ENCODE data around the gene USP46.

USP46 gene

DNA sequence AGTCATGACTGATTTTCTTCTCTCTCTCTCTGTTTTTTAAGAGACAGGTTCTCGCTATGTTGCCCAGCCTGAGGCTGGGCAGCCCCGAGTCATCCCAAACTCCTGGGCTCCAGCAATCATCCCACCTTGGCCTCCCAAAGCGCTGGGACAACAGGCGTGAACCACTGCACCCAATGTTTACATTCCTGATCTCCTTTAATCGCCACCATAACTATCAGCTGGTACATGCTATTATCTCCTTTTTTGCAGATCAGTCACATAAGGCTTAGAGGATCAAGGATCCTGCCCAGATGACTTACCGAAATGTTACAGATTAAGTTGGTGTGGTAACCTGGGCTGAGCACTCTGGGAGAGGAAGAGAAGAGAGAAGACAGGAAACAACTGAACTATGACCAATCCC lies 1.5 kb upstream of the USP46 start:
- peak; percentile 76 for DNase-seq
- H3K79me2 ChIP-seq (ENCODE audit: control insufficient read depth, insufficient read depth, low read length) = peaks cover 23% of the 10 kb centered on the region
- peaks cover 5% of the 10 kb centered on the region for H3K4me1 ChIP-seq (ENCODE audit: control insufficient read depth, low read depth, low read length)
- no peaks in the 10 kb centered on the region for H3K36me3 ChIP-seq (ENCODE audit: control insufficient read depth, insufficient read depth, low read length)
- H3K4me2 ChIP-seq (ENCODE audit: low read length) = no peak overlapping the region
- no peak overlapping the region for H4K8ac ChIP-seq (ENCODE audit: low read depth, low read length)
- no peak overlapping the region for H2BK5ac ChIP-seq (ENCODE audit: low read length)
- H3K18ac ChIP-seq (ENCODE audit: low read length) = no peak overlapping the region
- H2BK15ac ChIP-seq (replicated peaks; ENCODE audit: low read depth) = no peak overlapping the region
- no peak overlapping the region for H2BK120ac ChIP-seq (ENCODE audit: low read depth, low read length)
- H3K27ac ChIP-seq (ENCODE audit: low read depth, low read length) = no peak overlapping the region
- H2AK5ac ChIP-seq (ENCODE audit: low read length) = no peak overlapping the region
- no peaks in the 10 kb centered on the region for H3K27me3 ChIP-seq (ENCODE audit: insufficient read depth, low read length, poor library complexity)
- peaks cover 2% of the 10 kb centered on the region for H3K79me1 ChIP-seq (ENCODE audit: low read length)
- H4K5ac ChIP-seq (ENCODE audit: low read length) = no peak overlapping the region
- no peak overlapping the region for H3K9ac ChIP-seq (ENCODE audit: low read length)
- no peak overlapping the region for H3K56ac ChIP-seq (ENCODE audit: low read length)
- H3K23ac ChIP-seq (ENCODE audit: low read length) = no peak overlapping the region
- no CpG with 5 or more reads among the region's 6 CpGs for WGBS (ENCODE audit: extremely low coverage, insufficient coverage, low lambda C conversion rate)
- H3K4me3 ChIP-seq (ENCODE audit: low read length) = no peak overlapping the region
- H3K4ac ChIP-seq (ENCODE audit: low read depth, low read length) = no peak overlapping the region

GRCh38 chr4:52659722-52660261 lies 691 bp upstream of the USP46 start:
- no peak overlapping the region for H2BK15ac ChIP-seq (replicated peaks; ENCODE audit: low read depth)
- H2AK5ac ChIP-seq (ENCODE audit: low read length) = no peak overlapping the region
- H3K23ac ChIP-seq (ENCODE audit: low read length) = no peak overlapping the region
- H3K27ac ChIP-seq (ENCODE audit: low read depth, low read length) = peak overlapping the region; percentile 95
- H2BK5ac ChIP-seq (ENCODE audit: low read length) = no peak overlapping the region
- peaks cover 5% of the 10 kb centered on the region for H3K79me1 ChIP-seq (ENCODE audit: low read length)
- H3K27me3 ChIP-seq (ENCODE audit: insufficient read depth, low read length, poor library complexity) = no peaks in the 10 kb centered on the region
- peak overlapping the region; percentile 77 for H3K9ac ChIP-seq (ENCODE audit: low read length)
- peaks cover 5% of the 10 kb centered on the region for H3K4me1 ChIP-seq (ENCODE audit: control insufficient read depth, low read depth, low read length)
- H3K36me3 ChIP-seq (ENCODE audit: control insufficient read depth, insufficient read depth, low read length) = no peaks in the 10 kb centered on the region
- no CpG with 5 or more reads among the region's 45 CpGs for WGBS (ENCODE audit: extremely low coverage, insufficient coverage, low lambda C conversion rate)
- H4K5ac ChIP-seq (ENCODE audit: low read length) = no peak overlapping the region
- H3K4me3 ChIP-seq (ENCODE audit: low read length) = peak overlapping the region; percentile 57
- DNase-seq = peak; percentile 37
- H3K18ac ChIP-seq (ENCODE audit: low read length) = peak overlapping the region; percentile 99
- H3K79me2 ChIP-seq (ENCODE audit: control insufficient read depth, insufficient read depth, low read length) = peaks cover 30% of the 10 kb centered on the region
- H4K8ac ChIP-seq (ENCODE audit: low read depth, low read length) = no peak overlapping the region
- H3K56ac ChIP-seq (ENCODE audit: low read length) = peak overlapping the region; percentile 70
- H3K4ac ChIP-seq (ENCODE audit: low read depth, low read length) = peak overlapping the region; percentile 85
- peak overlapping the region; percentile 56 for H2BK120ac ChIP-seq (ENCODE audit: low read depth, low read length)
- peak overlapping the region; percentile 86 for H3K4me2 ChIP-seq (ENCODE audit: low read length)

DNA sequence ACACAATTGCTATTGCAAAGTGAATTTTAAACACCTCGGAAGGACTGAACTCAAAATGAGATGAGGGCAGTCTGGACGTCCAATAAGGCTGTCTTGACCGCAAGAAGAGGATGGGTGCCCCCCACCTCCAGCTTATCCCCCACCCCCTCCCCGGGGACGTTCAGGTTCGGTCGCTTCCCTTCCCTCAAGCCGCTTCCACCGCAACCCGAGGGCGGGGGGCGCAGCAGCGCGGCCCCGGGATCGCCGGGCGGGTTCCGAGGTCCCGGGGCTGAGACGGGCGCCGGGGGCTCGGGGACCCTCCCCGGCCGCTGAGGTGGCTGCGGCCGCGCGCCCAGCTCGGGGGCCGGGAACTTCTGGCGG lies 480 bp downstream of the USP46 start:
- H3K4ac ChIP-seq (ENCODE audit: low read depth, low read length) = peak overlapping the region; percentile 89
- H3K18ac ChIP-seq (ENCODE audit: low read length) = peak overlapping the region; percentile 99
- peak overlapping the region; percentile 69 for H4K8ac ChIP-seq (ENCODE audit: low read depth, low read length)
- H2BK15ac ChIP-seq (replicated peaks; ENCODE audit: low read depth) = no peak overlapping the region
- peaks cover 37% of the 10 kb centered on the region for H3K79me2 ChIP-seq (ENCODE audit: control insufficient read depth, insufficient read depth, low read length)
- H3K27me3 ChIP-seq (ENCODE audit: insufficient read depth, low read length, poor library complexity) = no peaks in the 10 kb centered on the region
- H2AK5ac ChIP-seq (ENCODE audit: low read length) = no peak overlapping the region
- H3K4me2 ChIP-seq (ENCODE audit: low read length) = peak overlapping the region; percentile 73
- H3K9ac ChIP-seq (ENCODE audit: low read length) = peak overlapping the region; percentile 95
- H3K36me3 ChIP-seq (ENCODE audit: control insufficient read depth, insufficient read depth, low read length) = no peaks in the 10 kb centered on the region
- peak overlapping the region; percentile 90 for H3K4me3 ChIP-seq (ENCODE audit: low read length)
- H3K79me1 ChIP-seq (ENCODE audit: low read length) = peaks cover 5% of the 10 kb centered on the region
- DNase-seq = peak; percentile 41
- peak overlapping the region; percentile 48 for H3K23ac ChIP-seq (ENCODE audit: low read length)
- H3K56ac ChIP-seq (ENCODE audit: low read length) = peak overlapping the region; percentile 95
- no peak overlapping the region for H2BK5ac ChIP-seq (ENCODE audit: low read length)
- H2BK120ac ChIP-seq (ENCODE audit: low read depth, low read length) = peak overlapping the region; percentile 98
- no CpG with 5 or more reads among the region's 33 CpGs for WGBS (ENCODE audit: extremely low coverage, insufficient coverage, low lambda C conversion rate)
- peaks cover 5% of the 10 kb centered on the region for H3K4me1 ChIP-seq (ENCODE audit: control insufficient read depth, low read depth, low read length)
- H3K27ac ChIP-seq (ENCODE audit: low read depth, low read length) = peak overlapping the region; percentile 60
- no peak overlapping the region for H4K5ac ChIP-seq (ENCODE audit: low read length)

DNA sequence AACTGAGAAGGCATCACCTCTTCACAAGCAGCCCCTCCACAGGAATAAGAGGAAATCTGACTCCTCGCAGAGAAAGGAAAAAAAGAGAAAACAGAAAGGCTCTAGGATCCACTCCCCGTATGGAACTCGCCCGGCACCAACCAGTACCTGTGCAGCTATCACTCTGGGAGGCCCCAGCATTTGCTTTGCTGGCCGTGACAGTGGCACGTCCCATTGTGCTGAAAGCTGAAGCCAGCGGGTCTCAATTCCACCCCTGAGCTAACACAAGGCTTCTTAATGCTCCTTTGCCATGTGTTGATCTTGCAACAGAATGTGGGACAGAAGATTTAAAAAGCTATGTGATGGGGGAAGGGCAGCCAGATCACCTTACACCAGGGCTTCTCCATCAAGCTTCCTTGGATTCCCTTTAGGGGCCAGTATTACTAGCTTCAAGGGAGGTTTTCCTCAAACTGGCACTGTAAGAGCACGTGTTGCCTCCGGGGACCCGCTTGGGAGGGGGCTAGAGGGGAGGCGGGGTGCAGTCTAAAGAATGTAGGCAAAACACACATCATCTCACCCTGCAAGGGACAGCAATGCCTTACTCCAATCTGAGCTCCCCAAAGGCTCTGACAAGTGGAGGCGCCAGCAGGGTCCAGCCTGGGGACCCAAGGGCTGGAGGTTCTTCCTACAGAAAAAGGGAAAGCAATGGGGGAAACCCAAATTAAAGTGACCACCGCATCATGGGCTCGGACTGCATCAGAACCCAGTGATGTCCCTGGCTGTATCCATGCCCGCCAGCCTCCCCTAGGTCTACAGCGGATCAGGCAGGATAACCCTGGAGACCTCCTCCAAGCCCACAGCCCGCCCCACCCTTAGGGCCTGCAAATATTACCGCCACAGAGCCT lies 1.2 kb downstream of the USP46 start:
- H3K27me3 ChIP-seq (ENCODE audit: insufficient read depth, low read length, poor library complexity) = no peaks in the 10 kb centered on the region
- H3K4me3 ChIP-seq (ENCODE audit: low read length) = peak overlapping the region; percentile 90
- no peak overlapping the region for H2BK120ac ChIP-seq (ENCODE audit: low read depth, low read length)
- H2AK5ac ChIP-seq (ENCODE audit: low read length) = no peak overlapping the region
- peak overlapping the region; percentile 71 for H3K27ac ChIP-seq (ENCODE audit: low read depth, low read length)
- H4K8ac ChIP-seq (ENCODE audit: low read depth, low read length) = no peak overlapping the region
- peaks cover 6% of the 10 kb centered on the region for H3K79me1 ChIP-seq (ENCODE audit: low read length)
- H3K18ac ChIP-seq (ENCODE audit: low read length) = peak overlapping the region; percentile 99
- peak overlapping the region; percentile 73 for H3K4me2 ChIP-seq (ENCODE audit: low read length)
- peak; percentile 95 for DNase-seq
- no peak overlapping the region for H2BK5ac ChIP-seq (ENCODE audit: low read length)
- H3K4me1 ChIP-seq (ENCODE audit: control insufficient read depth, low read depth, low read length) = peaks cover 5% of the 10 kb centered on the region
- peak overlapping the region; percentile 95 for H3K9ac ChIP-seq (ENCODE audit: low read length)
- H4K5ac ChIP-seq (ENCODE audit: low read length) = no peak overlapping the region
- no peaks in the 10 kb centered on the region for H3K36me3 ChIP-seq (ENCODE audit: control insufficient read depth, insufficient read depth, low read length)
- peaks cover 44% of the 10 kb centered on the region for H3K79me2 ChIP-seq (ENCODE audit: control insufficient read depth, insufficient read depth, low read length)
- no CpG with 5 or more reads among the region's 18 CpGs for WGBS (ENCODE audit: extremely low coverage, insufficient coverage, low lambda C conversion rate)
- H3K4ac ChIP-seq (ENCODE audit: low read depth, low read length) = peak overlapping the region; percentile 17
- H3K56ac ChIP-seq (ENCODE audit: low read length) = peak overlapping the region; percentile 95
- no peak overlapping the region for H3K23ac ChIP-seq (ENCODE audit: low read length)
- no peak overlapping the region for H2BK15ac ChIP-seq (replicated peaks; ENCODE audit: low read depth)

GRCh38 chr4:52657292-52657617 lies 1.8 kb downstream of the USP46 start:
- no peak for DNase-seq
- H3K27ac ChIP-seq (ENCODE audit: low read depth, low read length) = peak overlapping the region; percentile 71
- no peaks in the 10 kb centered on the region for H3K27me3 ChIP-seq (ENCODE audit: insufficient read depth, low read length, poor library complexity)
- no peaks in the 10 kb centered on the region for H3K36me3 ChIP-seq (ENCODE audit: control insufficient read depth, insufficient read depth, low read length)
- no peak overlapping the region for H2BK5ac ChIP-seq (ENCODE audit: low read length)
- H3K23ac ChIP-seq (ENCODE audit: low read length) = no peak overlapping the region
- peaks cover 7% of the 10 kb centered on the region for H3K79me1 ChIP-seq (ENCODE audit: low read length)
- H3K9ac ChIP-seq (ENCODE audit: low read length) = peak overlapping the region; percentile 70
- H2AK5ac ChIP-seq (ENCODE audit: low read length) = no peak overlapping the region
- peak overlapping the region; percentile 3 for H3K18ac ChIP-seq (ENCODE audit: low read length)
- no peak overlapping the region for H4K5ac ChIP-seq (ENCODE audit: low read length)
- peak overlapping the region; percentile 83 for H3K56ac ChIP-seq (ENCODE audit: low read length)
- no peak overlapping the region for H3K4me3 ChIP-seq (ENCODE audit: low read length)
- no peak overlapping the region for H4K8ac ChIP-seq (ENCODE audit: low read depth, low read length)
- H3K79me2 ChIP-seq (ENCODE audit: control insufficient read depth, insufficient read depth, low read length) = peaks cover 46% of the 10 kb centered on the region
- H2BK15ac ChIP-seq (replicated peaks; ENCODE audit: low read depth) = no peak overlapping the region
- peaks cover 5% of the 10 kb centered on the region for H3K4me1 ChIP-seq (ENCODE audit: control insufficient read depth, low read depth, low read length)
- H3K4me2 ChIP-seq (ENCODE audit: low read length) = peak overlapping the region; percentile 73
- WGBS (ENCODE audit: extremely low coverage, insufficient coverage, low lambda C conversion rate) = no CpG with 5 or more reads among the region's 8 CpGs
- peak overlapping the region; percentile 17 for H3K4ac ChIP-seq (ENCODE audit: low read depth, low read length)
- no peak overlapping the region for H2BK120ac ChIP-seq (ENCODE audit: low read depth, low read length)
